OCI-LY1 (cell line): ENCODE data around the gene KAT7.

Experiments used
- H2AFZ ChIP-seq: fragments of 200-600 bp; sonication (generic), shearing (Covaris generic); 2 replicates; pipeline ENCODE4 v1.6.0; 2014; ENCODE audit warnings: antibody characterized with exemption, mild to moderate bottlenecking, low read length
- H3F3A ChIP-seq: fragments of 200-600 bp; sonication (generic), shearing (Covaris generic); 2 replicates; pipeline ENCODE4 v1.6.0; 2014; ENCODE audit warnings: mild to moderate bottlenecking, antibody characterized with exemption, low read length, moderate library complexity; ENCODE audit not compliant: insufficient read depth
- H3K27ac ChIP-seq: fragments of 200-600 bp; sonication (generic); 2 replicates; pipeline ENCODE4 v1.5.1; 2014; ENCODE audit warnings: low read length, mixed run types, mild to moderate bottlenecking, low read depth; ENCODE audit not compliant: poor library complexity, severe bottlenecking
- H3K27me3 ChIP-seq: fragments of 200-600 bp; sonication (generic); 2 replicates; pipeline ENCODE4 v1.6.0; 2014; ENCODE audit warnings: antibody characterized with exemption, mild to moderate bottlenecking, low read length, moderate library complexity; ENCODE audit not compliant: insufficient read depth
- H3K36me3 ChIP-seq: fragments of 200-600 bp; sonication (generic); 2 replicates; pipeline ENCODE4 v1.6.1; 2014; ENCODE audit warnings: mild to moderate bottlenecking, antibody characterized with exemption, low read length, moderate library complexity, mixed read lengths; ENCODE audit not compliant: insufficient read depth
- H3K4me1 ChIP-seq: fragments of 200-600 bp; sonication (generic); 2 replicates; pipeline ENCODE4 v1.5.1; 2014; ENCODE audit warnings: mild to moderate bottlenecking, low read length, moderate library complexity; ENCODE audit not compliant: insufficient read depth, severe bottlenecking
- H3K4me2 ChIP-seq: fragments of 200-600 bp; sonication (generic), shearing (Covaris generic); 2 replicates; pipeline ENCODE4 v1.6.1; 2014; ENCODE audit warnings: low read length
- H3K4me3 ChIP-seq: fragments of 200-600 bp; sonication (generic); 2 replicates; pipeline ENCODE4 v1.5.1; 2014; ENCODE audit warnings: low read length, low read depth, mild to moderate bottlenecking, mixed read lengths; ENCODE audit not compliant: poor library complexity, severe bottlenecking
- H3K79me2 ChIP-seq: fragments of 200-600 bp; shearing (Covaris generic); 2 replicates; pipeline ENCODE4 v1.6.1; 2016; ENCODE audit warnings: mixed run types, low read length, mixed read lengths; ENCODE audit not compliant: insufficient read depth
- H3K9ac ChIP-seq: fragments of 200-600 bp; sonication (generic), shearing (Covaris generic); 2 replicates; pipeline ENCODE4 v1.6.1; 2014; ENCODE audit warnings: mild to moderate bottlenecking, low read length, mixed read lengths
- H3K9me2 ChIP-seq: fragments of 200-600 bp; sonication (generic), shearing (Covaris generic); 2 replicates; pipeline ENCODE4 v1.6.1; 2014; ENCODE audit warnings: low read depth, mild to moderate bottlenecking, low read length, mixed read lengths
- H3K9me3 ChIP-seq: fragments of 200-600 bp; shearing (Covaris generic); 2 replicates; pipeline ENCODE4 v1.6.1; 2014; ENCODE audit warnings: low read length, mixed read lengths
- H4K20me1 ChIP-seq: fragments of 200-600 bp; sonication (generic), shearing (Covaris generic); 2 replicates; pipeline ENCODE4 v1.6.0; 2016; ENCODE audit warnings: mild to moderate bottlenecking, low read length; ENCODE audit not compliant: insufficient read depth
- CTCF ChIP-seq: fragments of 200-600 bp; sonication (generic), shearing (Covaris generic); IDR thresholded peaks from 2 replicates; pipeline ENCODE4 v1.5.1; 2017; ENCODE audit warnings: mild to moderate bottlenecking, antibody characterized with exemption, low read length, moderate library complexity, mixed read lengths
- EZH2 ChIP-seq: fragments of 200-600 bp; sonication (generic), shearing (Covaris generic); IDR thresholded peaks from 2 replicates; pipeline ENCODE4 v1.8.0; 2017; ENCODE audit warnings: borderline replicate concordance, mixed run types, mild to moderate bottlenecking, antibody characterized with exemption, low read length, moderate library complexity, mixed read lengths

KAT7 gene

DNA sequence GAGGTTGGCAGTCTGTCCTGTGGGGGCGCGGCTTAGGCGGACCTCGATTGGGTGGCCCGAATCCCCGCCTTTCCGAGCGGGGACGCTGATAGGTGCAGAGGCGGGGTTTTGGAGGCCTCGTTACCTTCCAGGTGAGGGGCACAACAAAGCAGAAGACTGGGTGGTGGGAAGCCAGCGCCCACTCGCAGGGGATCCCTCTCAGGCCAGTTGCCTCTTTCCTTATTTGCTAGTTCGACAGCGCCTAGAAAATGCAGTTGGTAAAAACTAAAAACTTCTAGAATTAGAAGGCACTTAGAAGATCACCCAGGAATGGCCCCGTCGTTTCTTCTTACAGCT lies 730 bp downstream of the KAT7 start:
- H3K79me2 ChIP-seq, result peaks cover 39% of the 10 kb centered on the region
- peak overlapping the region; percentile 83 for H3K4me3 ChIP-seq
- no peak overlapping the region for H2AFZ ChIP-seq
- no peaks in the 10 kb centered on the region for H3F3A ChIP-seq
- H3K27ac ChIP-seq, result no peak overlapping the region
- no peaks in the 10 kb centered on the region for H3K9me3 ChIP-seq
- H3K36me3 ChIP-seq, result peaks cover 45% of the 10 kb centered on the region
- H3K4me1 ChIP-seq, result peaks cover 23% of the 10 kb centered on the region
- H3K9me2 ChIP-seq, result no peaks in the 10 kb centered on the region
- no peaks in the 10 kb centered on the region; the same call in 1 of the 2 replicates for H4K20me1 ChIP-seq
- H3K27me3 ChIP-seq, result no peaks in the 10 kb centered on the region
- TF ChIP-seq CTCF (no peak), EZH2 (no peak)
- H3K4me2 ChIP-seq, result peak overlapping the region; percentile 56
- H3K9ac ChIP-seq, result no peak overlapping the region

- H3K79me2 ChIP-seq, result peaks cover 53% of the 10 kb centered on the region
- no peaks in the 10 kb centered on the region; the same call in 1 of the 2 replicates for H4K20me1 ChIP-seq
- no peak for TF ChIP-seq CTCF
- TF ChIP-seq EZH2, result no peak
- H3K27me3 ChIP-seq, result no peaks in the 10 kb centered on the region
- H2AFZ ChIP-seq, result no peak overlapping the region
- H3K4me1 ChIP-seq, result peaks cover 14% of the 10 kb centered on the region
- no peak overlapping the region for H3K27ac ChIP-seq
- no peaks in the 10 kb centered on the region for H3K9me2 ChIP-seq
- no peak overlapping the region for H3K4me2 ChIP-seq
- no peak overlapping the region for H3K4me3 ChIP-seq
- H3K36me3 ChIP-seq, result peaks cover 83% of the 10 kb centered on the region
- H3K9ac ChIP-seq, result no peak overlapping the region
- H3F3A ChIP-seq, result no peaks in the 10 kb centered on the region
- no peaks in the 10 kb centered on the region for H3K9me3 ChIP-seq
Observed at GRCh38 chr17:49793309-49793708, 4.8 kb downstream of the KAT7 start.

DNA sequence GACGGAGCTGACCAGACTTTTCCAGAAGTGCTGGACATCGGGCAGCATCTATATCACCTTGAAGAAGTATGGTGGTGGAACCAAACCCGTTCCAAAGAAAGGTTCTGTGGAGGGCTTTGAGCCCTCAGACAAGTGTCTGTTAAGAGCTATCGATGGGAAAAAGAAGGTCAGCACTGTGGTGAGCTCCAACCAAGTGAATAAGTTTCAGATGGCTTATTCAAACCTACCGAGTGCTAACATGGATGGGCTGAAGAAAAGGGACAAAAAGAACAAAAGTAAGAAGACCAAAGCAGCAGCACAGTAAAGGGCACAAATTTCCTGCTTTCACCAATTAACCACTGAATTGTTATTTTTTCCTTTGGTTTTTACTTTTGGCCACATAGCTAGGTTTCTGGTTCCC lies 6.9 kb downstream of the KAT7 start:
- Histone ChIP-seq H3K9ac (no peak overlapping the region), H3K36me3 (peaks cover 92% of the 10 kb centered on the region), H3K4me2 (no peak overlapping the region), H3K9me3 (no peaks in the 10 kb centered on the region), H2AFZ (no peak overlapping the region), H3K9me2 (no peaks in the 10 kb centered on the region), H3K79me2 (peaks cover 43% of the 10 kb centered on the region), H3F3A (no peaks in the 10 kb centered on the region), H3K4me1 (peaks cover 3% of the 10 kb centered on the region), H3K27me3 (no peaks in the 10 kb centered on the region), H3K4me3 (no peak overlapping the region), H3K27ac (no peak overlapping the region), H4K20me1 (no peaks in the 10 kb centered on the region; the same call in 1 of the 2 replicates)
- no peak for TF ChIP-seq EZH2
- TF ChIP-seq CTCF, result no peak
